Neuronal stem cell (in vitro differentiated cells): Measurements from ENCODE around the gene EIF4H.
A peak's percentile ranks its signal among the peaks of the same experiment; 100 is the strongest.

ENCODE experiments used
- DNase-seq: peaks from one replicate; pipeline ENCODE4 v3.0.0-alpha.2; 2013; ENCODE audit warnings: low spot score
- H2AFZ ChIP-seq: one replicate; pipeline ENCODE4 v1.6.1; 2013; ENCODE audit warnings: mild to moderate bottlenecking, low read length, inconsistent platforms
- H2AK5ac ChIP-seq: 2 replicates; pipeline ENCODE4 v1.6.1; 2013; ENCODE audit warnings: low read depth, mild to moderate bottlenecking, inconsistent platforms, low read length, moderate library complexity, mixed read lengths
- H2BK120ac ChIP-seq: 2 replicates; pipeline ENCODE4 v1.6.1; 2013; ENCODE audit warnings: low read depth, mild to moderate bottlenecking, inconsistent platforms, low read length, moderate library complexity, mixed read lengths
- H2BK12ac ChIP-seq: one replicate; pipeline ENCODE4 v1.6.1; 2013; ENCODE audit warnings: low read length, inconsistent platforms
- H2BK15ac ChIP-seq: 2 replicates; pipeline ENCODE4 v1.6.1; 2013; ENCODE audit warnings: mild to moderate bottlenecking, low read length, inconsistent platforms, mixed read lengths
- H2BK5ac ChIP-seq: one replicate; pipeline ENCODE4 v1.6.1; 2013; ENCODE audit warnings: inconsistent platforms, mild to moderate bottlenecking, low read length, moderate library complexity
- H3K14ac ChIP-seq: one replicate; pipeline ENCODE4 v1.6.1; 2013; ENCODE audit warnings: low read length, inconsistent platforms
- H3K18ac ChIP-seq: 2 replicates; pipeline ENCODE4 v1.6.1; 2013; ENCODE audit warnings: low read length, inconsistent platforms
- H3K23ac ChIP-seq: 2 replicates; pipeline ENCODE4 v1.6.1; 2013; ENCODE audit warnings: low read depth, mild to moderate bottlenecking, mixed read lengths, low read length, inconsistent platforms; ENCODE audit not compliant: poor library complexity
- H3K27ac ChIP-seq: replicated peaks from 3 replicates; pipeline ENCODE4 v1.5.1; 2013; ENCODE audit warnings: low read length, inconsistent platforms
- H3K27me3 ChIP-seq, 3 experiments: 2 replicates each; pipeline ENCODE4 v1.6.1; 2013; ENCODE audit warnings: low read length in 3 of 3, mild to moderate bottlenecking in 2 of 3, inconsistent platforms in 1 of 3, low read depth in 1 of 3, mixed read lengths in 1 of 3, moderate library complexity in 1 of 3; ENCODE audit not compliant: control insufficient read depth in 3 of 3, insufficient read depth in 3 of 3
- H3K36me3 ChIP-seq, 2 donors: replicated peaks in 1 of 2; 2 replicates each; pipeline ENCODE4 v1.6.1; 2013; ENCODE audit warnings: low read length in 2 of 2; ENCODE audit not compliant: control insufficient read depth in 2 of 2, insufficient read depth in 2 of 2
- H3K4ac ChIP-seq: 2 replicates; pipeline ENCODE4 v1.6.1; 2013; ENCODE audit warnings: inconsistent platforms, mild to moderate bottlenecking, low read length, moderate library complexity
- H3K4me1 ChIP-seq, 2 donors: 1 replicate in 1 of 2; 2 replicates in 1 of 2; pipeline ENCODE4 v1.6.1; 2013; ENCODE audit warnings: low read length in 2 of 2, low read depth in 1 of 2; ENCODE audit not compliant: control insufficient read depth in 2 of 2, insufficient read depth in 1 of 2
- H3K4me2 ChIP-seq: one replicate; pipeline ENCODE4 v1.6.1; 2013; ENCODE audit warnings: mild to moderate bottlenecking, low read length, inconsistent platforms; ENCODE audit not compliant: insufficient read depth, poor library complexity, severe bottlenecking
- H3K4me3 ChIP-seq, 2 donors: 2 replicates each; pipeline ENCODE4 v1.5.1; 2013; ENCODE audit warnings: low read length in 2 of 2, mild to moderate bottlenecking in 2 of 2, inconsistent platforms in 1 of 2, moderate library complexity in 1 of 2
- H3K79me1 ChIP-seq: one replicate; pipeline ENCODE4 v1.6.1; 2013; ENCODE audit warnings: low read depth, mild to moderate bottlenecking, inconsistent platforms, low read length, moderate library complexity
- H3K9ac ChIP-seq: one replicate; pipeline ENCODE4 v1.6.1; 2013; ENCODE audit warnings: mild to moderate bottlenecking, low read depth, low read length, inconsistent platforms; ENCODE audit not compliant: poor library complexity
- H3K9me3 ChIP-seq, 2 donors: replicated peaks in 1 of 2; 2 replicates each; pipeline versions ENCODE3 to v1.6.1; 2013; ENCODE audit warnings: low read length in 2 of 2, mild to moderate bottlenecking in 2 of 2, inconsistent platforms in 1 of 2, low read depth in 1 of 2, mixed read lengths in 1 of 2, moderate library complexity in 1 of 2; ENCODE audit not compliant: control insufficient read depth in 2 of 2, insufficient read depth in 1 of 2
- H4K8ac ChIP-seq: one replicate; pipeline ENCODE4 v1.6.1; 2013; ENCODE audit warnings: low read depth, mild to moderate bottlenecking, inconsistent platforms, low read length, moderate library complexity
- H4K91ac ChIP-seq: one replicate; pipeline ENCODE4 v1.6.1; 2013; ENCODE audit warnings: low read length, low read depth, mild to moderate bottlenecking, inconsistent platforms; ENCODE audit not compliant: poor library complexity
- WGBS, 2 donors: extraction: QIAGEN DNeasy Blood & Tissue Kit; methylation state at CpG; one replicate each; pipeline ENCODE4 v1.1.7; 2013; ENCODE audit warnings: missing lambda C conversion rate in 2 of 2, mixed read lengths in 1 of 2; ENCODE audit not compliant: insufficient read length in 2 of 2, insufficient replicate concordance in 1 of 2; ENCODE audit errors: extremely low coverage in 2 of 2; 5-methylcytosine and 5-hydroxymethylcytosine counted together

The EIF4H gene

GRCh38 chr7:74220229-74220628, 46.1 kb downstream of the EIF4H start:
- H3K9ac ChIP-seq, result peak overlapping the region; percentile 21
- no peak overlapping the region for H3K4me3 ChIP-seq
- H4K8ac ChIP-seq, result no peak overlapping the region
- H3K36me3 ChIP-seq, result peaks cover 3 to 5% of the 10 kb centered on the region in 2 donors
- no peak overlapping the region for H2AFZ ChIP-seq
- no peak overlapping the region for H3K4me2 ChIP-seq
- peak overlapping the region; percentile 58 for H2BK12ac ChIP-seq
- peak overlapping the region; percentile 56 for H3K14ac ChIP-seq
- peak overlapping the region; percentile 47 for H2BK120ac ChIP-seq
- H3K27ac ChIP-seq, result no peak overlapping the region
- no peak overlapping the region for H4K91ac ChIP-seq
- H2BK15ac ChIP-seq, result no peak overlapping the region
- no peaks in the 10 kb centered on the region for H3K9me3 ChIP-seq
- H3K23ac ChIP-seq, result peak overlapping the region; percentile 97
- peaks cover 2% of the 10 kb centered on the region for H3K79me1 ChIP-seq
- WGBS, 2 donors, result no CpG with 5 or more reads among the region's 9 CpGs
- peaks cover 0 to 2% of the 10 kb centered on the region in 2 donors for H3K4me1 ChIP-seq
- H3K4ac ChIP-seq, result peak overlapping the region; percentile 76
- no peak for DNase-seq
- H2BK5ac ChIP-seq, result peak overlapping the region; percentile 39
- H3K18ac ChIP-seq, result peak overlapping the region; percentile 64
- no peak overlapping the region for H2AK5ac ChIP-seq
- no peaks in the 10 kb centered on the region for H3K27me3 ChIP-seq

- H3K9ac ChIP-seq, result no peak overlapping the region
- H3K27me3 ChIP-seq, result no peaks in the 10 kb centered on the region
- H3K4ac ChIP-seq, result no peak overlapping the region
- H3K4me3 ChIP-seq, result no peak overlapping the region
- H3K27ac ChIP-seq, result no peak overlapping the region
- H2BK12ac ChIP-seq, result no peak overlapping the region
- H2AK5ac ChIP-seq, result no peak overlapping the region
- H3K23ac ChIP-seq, result no peak overlapping the region
- no CpG with 5 or more reads among the region's 11 CpGs for whole genome bisulfite sequencing, 2 donors
- H3K4me2 ChIP-seq, result no peak overlapping the region
- H3K36me3 ChIP-seq, result peaks cover 11 to 20% of the 10 kb centered on the region in 2 donors
- no peak overlapping the region for H2BK120ac ChIP-seq
- no peak overlapping the region for H2AFZ ChIP-seq
- no peak overlapping the region for H4K8ac ChIP-seq
- H3K14ac ChIP-seq, result peak overlapping the region; percentile 47
- no peaks in the 10 kb centered on the region for H3K9me3 ChIP-seq
- H3K18ac ChIP-seq, result no peak overlapping the region
- H4K91ac ChIP-seq, result no peak overlapping the region
- H3K79me1 ChIP-seq, result peaks cover 2% of the 10 kb centered on the region
- H3K4me1 ChIP-seq, result peaks cover 0 to 2% of the 10 kb centered on the region in 2 donors
- no peak overlapping the region for H2BK5ac ChIP-seq
- no peak for DNase-seq
- no peak overlapping the region for H2BK15ac ChIP-seq
Measured at GRCh38 chr7:74221713-74222112, 47.6 kb downstream of the EIF4H start.

- Histone ChIP-seq H3K14ac (no peak overlapping the region), H2BK12ac (no peak overlapping the region), H4K91ac (no peak overlapping the region), H3K27ac (no peak overlapping the region), H3K18ac (no peak overlapping the region), H3K4me1 (peaks cover 0 to 2% of the 10 kb centered on the region in 2 donors), H3K4me3 (no peak overlapping the region), H4K8ac (no peak overlapping the region), H2AK5ac (no peak overlapping the region), H2BK15ac (no peak overlapping the region), H2AFZ (no peak overlapping the region), H3K9ac (no peak overlapping the region), H2BK120ac (no peak overlapping the region), H3K27me3 (no peaks in the 10 kb centered on the region), H3K23ac (no peak overlapping the region), H3K79me1 (peaks cover 2% of the 10 kb centered on the region), H3K4me2 (no peak overlapping the region), H3K9me3 (no peaks in the 10 kb centered on the region), H2BK5ac (no peak overlapping the region), H3K4ac (no peak overlapping the region), H3K36me3 (peaks cover 14 to 29% of the 10 kb centered on the region in 2 donors)
- DNase-seq, result no peak
- WGBS, 2 donors, result no CpG with 5 or more reads among the region's 17 CpGs
Measured at GRCh38 chr7:74222851-74223710, 48.9 kb downstream of the EIF4H start.

- Histone ChIP-seq H3K14ac (no peak overlapping the region), H4K91ac (no peak overlapping the region), H3K79me1 (peaks cover 2% of the 10 kb centered on the region), H3K27ac (no peak overlapping the region), H3K4me2 (no peak overlapping the region), H2AFZ (no peak overlapping the region), H3K4me1 (peaks cover 0 to 2% of the 10 kb centered on the region in 2 donors), H2BK120ac (no peak overlapping the region), H2AK5ac (no peak overlapping the region), H2BK12ac (no peak overlapping the region), H3K9ac (no peak overlapping the region), H2BK15ac (no peak overlapping the region), H3K36me3 (peaks cover 16 to 33% of the 10 kb centered on the region in 2 donors), H3K4me3 (peak overlapping the region in 1 of 2 donors; percentile 2), H3K9me3 (no peaks in the 10 kb centered on the region), H3K27me3 (no peaks in the 10 kb centered on the region), H2BK5ac (no peak overlapping the region), H3K23ac (no peak overlapping the region), H3K4ac (no peak overlapping the region), H3K18ac (no peak overlapping the region), H4K8ac (no peak overlapping the region)
- no peak for DNase-seq
- WGBS, 2 donors, result no CpG with 5 or more reads among the region's 18 CpGs
Measured at GRCh38 chr7:74223711-74224510, 49.8 kb downstream of the EIF4H start.
